ENCODE measurements around the gene STEAP2.

- TF ChIP-seq CTCF (IDR thresholded peaks at IDR 0.05; ENCODE audit: low read depth, low read length, poor library complexity, severe bottlenecking) (no peak), EZH2phosphoT487 (IDR thresholded peaks at IDR 0.05; ENCODE audit: borderline replicate concordance, low read length) (no peak)
These were observed 45.2 kb downstream of the STEAP2 start for GRCh38 chr7:90256778-90257177.
